ENCODE measurements around the gene ZNF276.
A peak's percentile ranks its signal among the peaks of the same experiment; 100 is the strongest.
"Not testable (repeated sequence)": the region's sequence is repeated elsewhere in the genome, so short reads cannot be mapped to it uniquely, and the experiment has no call there.

ZNF276 gene

DNA sequence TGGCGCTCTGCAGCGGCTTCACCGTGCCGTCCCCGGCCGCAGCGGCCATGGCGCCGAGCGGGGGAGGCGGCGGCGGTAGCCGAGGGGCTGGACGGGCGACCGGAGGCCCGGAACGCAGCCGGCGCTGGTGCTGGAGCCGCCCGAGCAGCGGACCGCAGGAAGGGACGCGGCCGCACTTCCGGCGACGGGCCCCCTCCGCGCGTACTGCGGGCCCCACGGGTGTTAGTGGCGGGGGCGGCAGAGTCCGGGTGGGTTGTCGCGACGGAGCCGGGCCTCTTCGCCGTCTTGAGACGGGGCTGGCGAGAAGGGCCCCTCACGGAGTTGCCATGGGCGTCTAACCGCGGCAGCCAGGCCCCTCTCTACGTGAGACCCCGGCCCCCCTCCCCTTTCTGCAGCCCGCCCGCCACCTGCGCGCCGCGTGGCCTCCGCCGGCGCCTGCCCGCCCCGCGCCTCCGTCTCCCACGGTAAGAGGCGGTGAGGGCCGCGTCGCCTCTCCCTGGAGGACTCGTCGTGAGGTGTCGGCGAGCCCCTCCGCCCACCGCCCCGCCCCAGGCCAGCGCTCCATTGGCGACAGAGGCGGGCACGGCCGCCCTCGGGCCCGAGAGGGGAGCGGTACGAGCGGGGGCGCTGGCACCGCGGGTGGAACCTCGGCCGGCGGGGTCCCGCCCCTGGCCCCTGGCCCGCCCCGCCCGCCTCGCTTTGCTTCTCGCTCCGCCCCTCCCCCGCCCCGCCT lies at the start of gene ZNF276, which contains the start of gene VPS9D1:
Gene ZNF276 (plus strand): TSS at position 725 of the 733 bp plus-strand sequence. CDS start 104 bp downstream, outside the sequence.
Gene VPS9D1 (minus strand): TSS at position 86 of the 733 bp plus-strand sequence. CDS start 37 bp downstream, at position 49.
- peak; percentile 79 for DNase-seq

- not testable (repeated sequence) for DNase-seq
Measured at GRCh38 chr16:89671565-89671964, 49.8 kb upstream of the ZNF276 start.

DNA sequence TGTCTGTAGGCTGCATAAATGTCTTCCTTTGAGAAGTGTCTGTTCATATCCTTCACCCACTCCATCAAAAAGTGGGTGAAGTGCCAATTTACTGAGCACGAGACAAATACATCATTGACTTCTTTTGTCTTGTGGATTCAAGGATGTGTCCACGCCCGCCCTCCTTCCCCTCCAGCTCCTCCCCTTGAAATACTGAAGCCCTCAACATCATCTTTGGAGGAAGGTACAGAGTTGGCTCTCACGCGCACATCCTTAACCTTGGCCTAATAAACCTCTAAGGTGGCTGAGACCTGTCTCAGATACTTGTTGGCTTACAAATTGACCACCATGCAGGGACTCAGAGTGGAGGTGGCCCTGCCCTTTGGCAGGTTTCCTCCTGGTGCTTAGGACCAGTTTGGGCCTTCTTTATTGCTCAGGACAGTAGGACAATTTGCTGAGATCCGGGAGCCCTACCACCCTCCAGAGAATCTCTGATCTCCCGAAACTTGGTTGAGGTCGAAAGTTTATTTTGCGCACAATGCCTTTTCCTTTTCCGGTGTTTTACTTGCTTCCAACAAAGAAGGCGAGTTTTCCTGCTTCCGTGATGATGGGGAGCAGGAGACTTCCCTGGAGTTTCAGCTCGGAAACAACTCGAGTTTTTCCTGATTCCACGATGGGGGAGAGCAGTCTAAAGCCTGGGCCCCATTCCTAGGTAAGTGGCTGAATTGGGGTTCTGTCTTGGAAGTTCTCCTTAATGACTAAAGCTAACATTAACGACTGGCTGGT lies 49.0 kb upstream of the ZNF276 start:
- DNase-seq = no peak

- no peak for DNase-seq
Measured at GRCh38 chr16:89678258-89678657, 43.1 kb upstream of the ZNF276 start.

DNA sequence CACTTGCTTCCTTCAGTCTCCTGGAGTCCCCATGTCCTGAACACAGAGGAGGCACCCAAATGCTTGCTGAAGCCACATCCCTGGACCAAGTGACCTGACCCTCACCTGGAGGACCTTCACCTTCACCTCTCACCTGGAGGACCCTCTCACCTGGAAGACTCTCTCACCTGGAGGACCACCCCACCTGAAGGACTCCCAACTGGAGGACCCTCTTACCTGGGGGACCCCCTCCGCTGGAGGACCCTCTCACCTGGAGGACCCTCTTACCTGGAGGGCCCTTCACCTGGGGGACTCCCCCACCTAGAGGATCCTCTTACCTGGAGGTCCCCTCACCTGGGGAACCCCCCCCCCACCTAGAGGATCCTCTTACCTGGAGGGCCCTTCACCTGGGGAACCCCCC lies 35.4 kb upstream of the ZNF276 start:
- DNase-seq = no peak

DNA sequence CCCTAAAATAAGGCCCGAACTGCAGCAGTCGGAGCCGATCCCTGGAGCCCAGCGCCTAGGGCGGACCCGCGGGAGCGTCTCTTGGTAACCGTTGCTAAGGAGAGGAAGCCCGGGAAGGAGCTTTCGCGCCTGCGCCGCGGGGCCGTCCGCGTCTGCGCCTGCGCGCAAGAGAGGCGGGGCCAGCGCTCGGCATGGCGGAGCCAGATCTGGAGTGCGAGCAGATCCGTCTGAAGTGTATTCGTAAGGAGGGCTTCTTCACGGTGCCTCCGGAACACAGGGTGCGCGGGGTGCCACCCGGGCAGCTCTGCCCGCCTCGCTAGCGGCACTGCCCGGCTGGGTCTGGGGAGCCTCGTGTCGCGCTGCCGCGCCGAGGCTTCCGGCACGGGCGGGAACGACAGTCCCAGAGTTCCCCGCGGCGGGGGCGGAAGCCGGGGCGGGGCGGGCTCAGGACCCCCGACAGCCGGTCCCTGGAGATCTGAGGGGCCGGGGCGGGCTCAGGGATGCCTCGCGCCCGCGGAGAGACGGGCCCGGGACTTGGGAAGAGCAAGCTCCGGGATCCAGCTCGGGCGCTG lies 34.7 kb upstream of the ZNF276 start, which contains the start of gene CDK10:
Gene CDK10 (plus strand): TSS at position 170 of the 572 bp plus-strand sequence. CDS start 22 bp downstream, at position 192.
- peak; percentile 96 for DNase-seq

DNA sequence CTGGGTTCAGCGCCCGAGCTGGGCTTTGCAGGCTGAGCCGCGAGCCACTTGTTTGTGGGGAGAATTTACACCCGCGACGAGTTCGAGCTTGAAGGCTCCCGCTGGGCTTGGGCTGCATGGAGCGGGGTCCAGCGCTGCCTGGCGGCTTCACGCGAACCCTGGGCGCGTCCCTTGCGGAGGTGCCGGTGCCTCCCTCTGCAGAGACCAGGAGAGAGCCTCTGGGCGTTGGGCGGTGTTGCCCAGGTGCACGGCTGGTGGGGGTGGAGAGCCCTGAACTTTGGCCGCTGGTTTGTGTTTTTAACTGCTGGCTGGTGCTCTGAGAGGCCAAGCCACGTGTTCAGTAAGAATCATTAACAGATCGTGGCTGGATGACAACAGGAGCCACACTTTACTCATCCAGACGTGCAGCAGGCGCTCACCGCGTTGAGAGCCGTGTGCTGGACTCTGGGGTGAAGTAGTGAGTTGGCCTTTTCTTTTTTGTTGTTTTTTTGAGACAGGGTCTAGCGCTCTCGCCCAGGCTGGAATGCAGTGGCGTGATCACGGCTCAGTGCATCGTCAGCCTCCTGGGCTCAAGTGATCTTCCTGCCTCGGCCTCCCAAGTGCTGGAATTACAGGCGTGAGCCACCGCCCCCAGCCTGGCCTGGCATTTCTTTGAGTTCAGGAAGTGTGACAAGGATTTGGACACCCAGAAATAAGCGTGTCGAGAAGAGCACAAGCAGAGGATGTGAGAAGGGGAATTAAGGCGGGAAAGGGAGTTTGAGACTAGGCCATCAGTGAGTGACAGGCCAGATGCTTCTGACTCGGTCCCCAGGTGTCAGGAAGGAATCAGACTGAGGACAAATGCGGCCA lies 34.0 kb upstream of the ZNF276 start:
- DNase-seq = no peak

DNA sequence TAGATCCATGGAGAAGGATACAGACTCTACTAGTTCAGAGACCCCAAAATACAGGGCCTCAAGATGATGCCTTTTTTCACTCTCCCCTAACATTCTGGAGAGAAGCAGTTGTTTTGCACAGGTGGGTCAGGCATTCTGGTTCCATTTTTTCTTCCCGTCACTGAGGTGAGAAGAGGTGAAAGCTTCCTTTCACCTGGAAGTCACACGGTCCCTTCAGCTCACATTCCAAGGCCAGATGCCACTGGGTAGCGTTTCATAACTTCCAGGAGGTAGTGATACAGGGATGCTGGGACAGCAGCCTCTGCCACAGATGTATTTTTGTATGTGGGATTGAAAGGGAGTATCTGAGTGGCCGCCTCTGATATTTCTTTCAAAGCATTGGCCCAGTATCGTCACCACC lies 32.9 kb upstream of the ZNF276 start:
- no peak for DNase-seq

DNA sequence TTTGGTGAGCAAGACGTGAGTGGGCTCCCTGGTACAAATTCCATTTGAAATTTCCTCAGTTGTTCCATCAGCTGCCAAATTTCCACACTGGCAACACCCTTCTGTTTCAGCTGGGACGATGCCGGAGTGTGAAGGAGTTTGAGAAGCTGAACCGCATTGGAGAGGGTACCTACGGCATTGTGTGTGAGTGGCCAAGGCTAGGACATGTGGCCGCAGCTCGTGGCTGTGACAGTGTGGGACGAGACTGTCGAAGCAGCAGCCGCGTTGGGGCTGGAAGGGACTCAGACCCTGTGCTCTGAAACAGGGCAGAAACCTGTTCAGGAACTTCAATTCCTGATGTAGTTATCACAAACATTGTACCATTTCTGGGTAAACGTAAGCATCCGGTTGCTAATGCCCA lies 32.2 kb upstream of the ZNF276 start:
- no peak for DNase-seq

DNA sequence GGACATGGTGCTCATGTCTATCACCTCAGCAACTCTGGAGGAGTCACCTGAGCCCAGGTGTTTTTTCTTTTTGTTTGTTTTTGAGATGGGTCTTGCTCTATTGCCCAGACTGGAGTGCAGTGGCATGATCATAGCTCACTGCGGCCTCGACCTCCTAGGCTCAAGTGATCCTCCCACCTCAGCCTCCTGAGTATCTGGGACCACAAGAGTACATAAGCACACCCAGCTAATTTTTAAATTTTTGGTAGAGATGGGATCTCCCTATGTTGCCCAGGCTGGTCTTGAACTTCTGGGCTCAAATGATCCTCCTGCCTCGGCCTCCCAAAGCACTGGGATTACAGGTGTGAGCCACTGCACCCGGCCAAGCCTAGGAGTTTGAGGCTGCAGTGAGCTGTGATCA lies 31.7 kb upstream of the ZNF276 start:
- DNase-seq = not testable (repeated sequence)

GRCh38 chr16:89690392-89690901 lies 30.9 kb upstream of the ZNF276 start:
- no peak for DNase-seq

- no peak for DNase-seq
Measured at GRCh38 chr16:89691231-89691985, 29.9 kb upstream of the ZNF276 start.

DNA sequence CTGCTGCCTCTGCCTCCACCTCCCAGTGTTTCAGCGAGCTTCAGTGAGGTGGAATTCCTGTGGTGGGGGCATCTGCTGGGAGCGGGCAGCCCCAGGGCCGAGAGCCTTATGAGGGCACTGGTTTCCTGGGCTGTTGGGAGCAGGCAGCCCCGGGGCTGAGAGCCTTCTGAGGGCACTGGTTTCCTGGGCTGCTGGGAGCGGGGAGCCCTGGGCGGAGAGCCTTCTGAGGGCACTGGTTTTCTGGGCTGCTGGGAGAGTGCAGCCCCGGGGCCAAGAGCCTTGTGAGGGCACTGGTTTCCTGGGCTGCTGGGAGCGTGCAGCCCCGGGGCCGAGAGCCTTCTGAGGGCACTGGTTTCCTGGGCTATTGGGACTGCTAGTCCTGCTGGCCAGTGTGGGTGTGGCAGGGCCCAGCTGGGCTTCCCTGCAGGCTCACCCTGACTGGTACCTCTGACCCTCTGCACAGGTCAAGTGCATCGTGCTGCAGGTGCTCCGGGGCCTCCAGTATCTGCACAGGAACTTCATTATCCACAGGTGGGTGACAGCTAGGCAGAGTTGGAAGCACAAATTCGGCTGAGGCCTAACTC lies 29.3 kb upstream of the ZNF276 start:
- DNase-seq = no peak

DNA sequence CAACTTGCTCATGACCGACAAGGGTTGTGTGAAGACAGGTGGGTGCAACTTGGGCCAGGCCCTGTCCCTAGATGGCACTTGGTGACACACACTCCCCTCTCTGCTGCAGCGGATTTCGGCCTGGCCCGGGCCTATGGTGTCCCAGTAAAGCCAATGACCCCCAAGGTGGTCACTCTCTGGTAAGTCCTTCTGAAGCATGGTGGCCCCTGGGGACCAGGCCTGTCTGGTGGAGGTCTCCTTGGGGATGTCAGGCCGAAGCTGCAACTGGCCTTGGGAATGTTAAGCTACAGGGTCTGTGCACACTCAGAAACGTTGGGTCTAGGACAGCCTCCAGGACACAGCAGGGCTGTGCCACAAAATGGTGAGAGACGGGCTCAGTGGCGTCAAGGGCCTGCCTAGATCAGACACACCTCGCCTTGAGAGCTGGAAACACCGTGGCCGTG lies 28.0 kb upstream of the ZNF276 start:
- DNase-seq = no peak

DNA sequence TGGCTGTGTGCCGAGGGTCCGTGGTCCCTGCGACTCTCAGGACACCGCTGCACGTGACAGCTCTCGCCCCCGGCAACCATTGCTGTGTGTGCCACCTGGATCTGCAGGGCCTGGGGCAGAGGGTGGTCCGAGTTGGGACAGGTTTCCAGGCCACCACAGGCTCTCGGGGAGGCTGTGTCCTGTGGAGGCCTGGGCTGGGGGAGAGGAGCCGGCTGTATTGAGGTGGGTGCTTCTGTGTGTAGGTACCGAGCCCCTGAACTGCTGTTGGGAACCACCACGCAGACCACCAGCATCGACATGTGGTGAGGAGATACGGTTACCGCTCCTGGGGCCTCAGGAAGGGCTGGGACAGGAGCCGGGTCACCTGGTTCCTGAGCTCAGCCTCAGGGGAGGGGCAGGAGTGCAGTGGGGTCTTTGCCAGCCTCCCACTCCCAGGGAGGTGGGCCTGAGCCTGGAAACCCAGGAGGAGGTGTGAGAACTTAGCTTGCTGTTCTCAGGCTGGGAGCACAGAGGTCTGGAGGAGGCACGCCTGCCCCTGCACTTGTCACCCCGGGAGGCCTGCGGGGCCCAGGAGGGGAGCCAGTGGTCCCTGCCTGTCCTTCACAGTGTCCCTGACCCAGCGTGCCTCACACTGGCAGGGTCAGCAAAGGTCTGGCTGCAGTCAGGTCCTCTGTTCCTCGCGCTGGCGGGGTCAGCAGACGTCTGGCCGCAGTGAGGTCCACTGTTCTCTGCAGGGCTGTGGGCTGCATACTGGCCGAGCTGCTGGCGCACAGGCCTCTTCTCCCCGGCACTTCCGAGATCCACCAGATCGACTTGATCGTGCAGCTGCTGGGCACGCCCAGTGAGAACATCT lies 27.2 kb upstream of the ZNF276 start:
- no peak for DNase-seq

- DNase-seq = not testable (repeated sequence)
Measured at GRCh38 chr16:89694784-89695085, 26.6 kb upstream of the ZNF276 start.

GRCh38 chr16:89695086-89695874 lies 26.1 kb upstream of the ZNF276 start:
- no peak for DNase-seq

DNA sequence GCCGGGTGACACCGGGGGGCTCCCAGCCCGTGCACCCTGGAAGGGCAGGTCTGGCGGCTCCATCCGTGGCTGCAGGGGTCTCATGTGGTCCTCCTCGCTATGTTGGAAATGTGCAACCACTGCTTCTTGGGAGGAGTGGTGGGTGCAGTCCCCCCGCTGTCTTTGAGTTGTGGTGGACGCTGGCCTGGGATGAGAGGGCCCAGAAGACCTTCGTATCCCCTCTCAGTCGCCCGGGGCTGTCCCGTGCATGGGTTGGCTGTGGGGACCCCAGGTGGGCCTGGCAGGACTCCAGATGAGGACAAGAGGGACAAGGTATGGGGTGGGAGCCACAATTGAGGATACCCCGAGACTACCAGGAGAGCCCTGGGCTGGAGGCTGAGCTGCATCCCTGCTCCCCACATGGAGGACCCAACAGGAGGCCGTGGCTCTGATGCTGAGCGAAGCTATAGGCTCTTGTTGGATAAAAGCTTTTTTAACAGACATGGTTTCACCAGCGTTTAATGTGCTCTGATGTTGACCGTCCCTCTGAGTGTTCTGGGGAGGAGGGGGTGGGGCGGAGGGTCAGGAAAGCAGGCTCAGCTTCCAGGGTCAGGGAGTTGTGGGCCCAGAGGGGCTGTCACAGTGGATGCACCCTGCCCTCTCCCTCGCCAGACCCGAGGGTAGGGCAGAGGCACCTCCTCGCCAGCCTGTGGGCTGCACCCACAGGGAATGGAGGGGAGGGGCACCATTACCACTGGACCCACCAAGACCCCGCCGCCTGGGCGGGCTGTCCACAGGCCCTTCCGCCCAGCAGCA lies 25.3 kb upstream of the ZNF276 start:
- no peak for DNase-seq

DNA sequence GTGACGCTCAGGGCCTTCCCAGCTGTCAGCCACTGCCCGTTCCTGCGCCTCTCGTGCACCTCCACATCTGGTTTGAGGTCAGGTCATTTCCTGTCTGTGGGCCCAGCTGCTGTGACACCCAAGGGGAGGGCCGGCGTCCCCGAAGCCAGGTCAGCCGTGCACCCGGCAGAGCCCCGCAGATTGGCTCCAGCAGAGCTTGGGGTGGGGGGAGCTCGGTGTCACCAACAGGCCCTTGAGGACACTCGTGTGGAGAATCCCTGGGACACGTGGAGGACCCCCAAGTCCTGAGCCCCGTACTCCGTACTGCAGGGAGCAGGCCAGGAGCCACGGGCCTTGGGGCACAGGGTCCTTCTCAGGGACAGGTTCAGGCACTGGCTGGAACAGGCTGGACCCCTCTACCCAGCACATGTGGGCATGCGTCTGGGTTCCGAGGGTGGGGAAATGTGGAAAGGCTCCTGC lies 24.6 kb upstream of the ZNF276 start:
- no peak for DNase-seq
